Measurements from ENCODE around the gene HSP90AB1.

DNA sequence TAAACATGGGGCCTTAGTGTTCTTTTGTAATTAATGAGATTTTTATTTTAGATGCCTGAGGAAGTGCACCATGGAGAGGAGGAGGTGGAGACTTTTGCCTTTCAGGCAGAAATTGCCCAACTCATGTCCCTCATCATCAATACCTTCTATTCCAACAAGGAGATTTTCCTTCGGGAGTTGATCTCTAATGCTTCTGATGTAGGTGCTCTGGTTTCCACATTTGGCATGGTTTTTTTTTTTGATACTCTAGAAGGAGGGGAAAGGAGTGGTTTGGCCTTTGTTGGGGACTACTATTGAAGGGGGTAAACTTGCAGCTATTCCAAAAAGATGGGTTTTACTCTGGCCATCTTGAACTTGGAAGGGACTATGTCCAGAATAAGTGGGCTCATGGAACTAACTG, 1.7 kb downstream of the HSP90AB1 start:
- no peak for TF ChIP-seq EZH2phosphoT487 (IDR thresholded peaks at IDR 0.05; ENCODE audit: low read depth)
- TF ChIP-seq, protein P1, sequence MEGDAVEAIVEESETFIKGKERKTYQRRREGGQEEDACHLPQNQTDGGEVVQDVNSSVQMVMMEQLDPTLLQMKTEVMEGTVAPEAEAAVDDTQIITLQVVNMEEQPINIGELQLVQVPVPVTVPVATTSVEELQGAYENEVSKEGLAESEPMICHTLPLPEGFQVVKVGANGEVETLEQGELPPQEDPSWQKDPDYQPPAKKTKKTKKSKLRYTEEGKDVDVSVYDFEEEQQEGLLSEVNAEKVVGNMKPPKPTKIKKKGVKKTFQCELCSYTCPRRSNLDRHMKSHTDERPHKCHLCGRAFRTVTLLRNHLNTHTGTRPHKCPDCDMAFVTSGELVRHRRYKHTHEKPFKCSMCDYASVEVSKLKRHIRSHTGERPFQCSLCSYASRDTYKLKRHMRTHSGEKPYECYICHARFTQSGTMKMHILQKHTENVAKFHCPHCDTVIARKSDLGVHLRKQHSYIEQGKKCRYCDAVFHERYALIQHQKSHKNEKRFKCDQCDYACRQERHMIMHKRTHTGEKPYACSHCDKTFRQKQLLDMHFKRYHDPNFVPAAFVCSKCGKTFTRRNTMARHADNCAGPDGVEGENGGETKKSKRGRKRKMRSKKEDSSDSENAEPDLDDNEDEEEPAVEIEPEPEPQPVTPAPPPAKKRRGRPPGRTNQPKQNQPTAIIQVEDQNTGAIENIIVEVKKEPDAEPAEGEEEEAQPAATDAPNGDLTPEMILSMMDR (IDR thresholded peaks at IDR 0.05; ENCODE audit: low read depth, low read length): no peak
